ENCODE results near the gene MAN2B2. TPM values are rescaled to one million over a fixed set of nuclear protein-coding genes. Genes with fewer than 3 reads are reported as not detected.

MAN2B2 gene
- total and polyA plus RNA-seq, 9 of the 15 experiments (the other 6 are each of a cell fraction or from before 2014, with no cell fraction given): 0.21 to 8.8 (median 3.7) TPM

DNA sequence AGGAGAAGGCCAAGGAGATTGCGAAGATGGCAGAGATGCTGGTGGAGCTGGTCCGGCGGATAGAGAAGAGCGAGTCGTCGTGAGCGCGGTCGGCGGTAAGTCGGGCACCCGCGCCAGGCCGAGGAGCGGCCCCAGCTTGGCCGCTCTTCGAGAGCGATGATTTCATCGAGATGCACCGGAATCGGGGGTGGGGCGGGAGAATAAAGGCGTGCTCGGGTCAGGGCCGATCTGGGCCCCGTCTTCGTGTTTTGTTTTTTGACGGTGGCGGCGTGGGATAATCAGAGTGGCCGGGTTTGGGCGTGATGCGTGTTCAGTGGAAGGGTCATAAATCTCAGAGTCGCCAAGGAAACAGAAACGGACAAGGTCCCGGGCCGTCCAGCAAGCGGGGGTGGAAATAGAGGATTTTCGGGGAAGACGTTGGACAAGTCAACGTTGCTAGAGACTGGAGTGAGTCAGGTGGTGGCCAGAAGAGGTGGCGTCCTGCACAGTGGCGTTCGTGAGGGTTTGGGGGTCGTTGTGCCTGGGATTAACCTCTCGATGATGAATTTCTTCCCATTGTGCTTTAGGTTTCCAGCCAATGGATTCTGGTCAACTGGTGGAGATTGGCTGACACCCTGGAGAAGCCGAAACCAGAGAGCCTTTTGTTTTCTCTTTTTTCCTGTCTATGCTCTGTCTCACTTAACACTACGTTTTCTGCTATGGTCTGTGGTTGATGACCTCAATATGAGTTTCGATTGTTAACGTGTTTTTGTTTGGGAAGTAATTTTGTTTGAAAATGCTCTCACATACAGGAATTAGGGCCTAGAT is 66.4 kb downstream of the MAN2B2 start (continued):
- TF ChIP-seq, protein P1, sequence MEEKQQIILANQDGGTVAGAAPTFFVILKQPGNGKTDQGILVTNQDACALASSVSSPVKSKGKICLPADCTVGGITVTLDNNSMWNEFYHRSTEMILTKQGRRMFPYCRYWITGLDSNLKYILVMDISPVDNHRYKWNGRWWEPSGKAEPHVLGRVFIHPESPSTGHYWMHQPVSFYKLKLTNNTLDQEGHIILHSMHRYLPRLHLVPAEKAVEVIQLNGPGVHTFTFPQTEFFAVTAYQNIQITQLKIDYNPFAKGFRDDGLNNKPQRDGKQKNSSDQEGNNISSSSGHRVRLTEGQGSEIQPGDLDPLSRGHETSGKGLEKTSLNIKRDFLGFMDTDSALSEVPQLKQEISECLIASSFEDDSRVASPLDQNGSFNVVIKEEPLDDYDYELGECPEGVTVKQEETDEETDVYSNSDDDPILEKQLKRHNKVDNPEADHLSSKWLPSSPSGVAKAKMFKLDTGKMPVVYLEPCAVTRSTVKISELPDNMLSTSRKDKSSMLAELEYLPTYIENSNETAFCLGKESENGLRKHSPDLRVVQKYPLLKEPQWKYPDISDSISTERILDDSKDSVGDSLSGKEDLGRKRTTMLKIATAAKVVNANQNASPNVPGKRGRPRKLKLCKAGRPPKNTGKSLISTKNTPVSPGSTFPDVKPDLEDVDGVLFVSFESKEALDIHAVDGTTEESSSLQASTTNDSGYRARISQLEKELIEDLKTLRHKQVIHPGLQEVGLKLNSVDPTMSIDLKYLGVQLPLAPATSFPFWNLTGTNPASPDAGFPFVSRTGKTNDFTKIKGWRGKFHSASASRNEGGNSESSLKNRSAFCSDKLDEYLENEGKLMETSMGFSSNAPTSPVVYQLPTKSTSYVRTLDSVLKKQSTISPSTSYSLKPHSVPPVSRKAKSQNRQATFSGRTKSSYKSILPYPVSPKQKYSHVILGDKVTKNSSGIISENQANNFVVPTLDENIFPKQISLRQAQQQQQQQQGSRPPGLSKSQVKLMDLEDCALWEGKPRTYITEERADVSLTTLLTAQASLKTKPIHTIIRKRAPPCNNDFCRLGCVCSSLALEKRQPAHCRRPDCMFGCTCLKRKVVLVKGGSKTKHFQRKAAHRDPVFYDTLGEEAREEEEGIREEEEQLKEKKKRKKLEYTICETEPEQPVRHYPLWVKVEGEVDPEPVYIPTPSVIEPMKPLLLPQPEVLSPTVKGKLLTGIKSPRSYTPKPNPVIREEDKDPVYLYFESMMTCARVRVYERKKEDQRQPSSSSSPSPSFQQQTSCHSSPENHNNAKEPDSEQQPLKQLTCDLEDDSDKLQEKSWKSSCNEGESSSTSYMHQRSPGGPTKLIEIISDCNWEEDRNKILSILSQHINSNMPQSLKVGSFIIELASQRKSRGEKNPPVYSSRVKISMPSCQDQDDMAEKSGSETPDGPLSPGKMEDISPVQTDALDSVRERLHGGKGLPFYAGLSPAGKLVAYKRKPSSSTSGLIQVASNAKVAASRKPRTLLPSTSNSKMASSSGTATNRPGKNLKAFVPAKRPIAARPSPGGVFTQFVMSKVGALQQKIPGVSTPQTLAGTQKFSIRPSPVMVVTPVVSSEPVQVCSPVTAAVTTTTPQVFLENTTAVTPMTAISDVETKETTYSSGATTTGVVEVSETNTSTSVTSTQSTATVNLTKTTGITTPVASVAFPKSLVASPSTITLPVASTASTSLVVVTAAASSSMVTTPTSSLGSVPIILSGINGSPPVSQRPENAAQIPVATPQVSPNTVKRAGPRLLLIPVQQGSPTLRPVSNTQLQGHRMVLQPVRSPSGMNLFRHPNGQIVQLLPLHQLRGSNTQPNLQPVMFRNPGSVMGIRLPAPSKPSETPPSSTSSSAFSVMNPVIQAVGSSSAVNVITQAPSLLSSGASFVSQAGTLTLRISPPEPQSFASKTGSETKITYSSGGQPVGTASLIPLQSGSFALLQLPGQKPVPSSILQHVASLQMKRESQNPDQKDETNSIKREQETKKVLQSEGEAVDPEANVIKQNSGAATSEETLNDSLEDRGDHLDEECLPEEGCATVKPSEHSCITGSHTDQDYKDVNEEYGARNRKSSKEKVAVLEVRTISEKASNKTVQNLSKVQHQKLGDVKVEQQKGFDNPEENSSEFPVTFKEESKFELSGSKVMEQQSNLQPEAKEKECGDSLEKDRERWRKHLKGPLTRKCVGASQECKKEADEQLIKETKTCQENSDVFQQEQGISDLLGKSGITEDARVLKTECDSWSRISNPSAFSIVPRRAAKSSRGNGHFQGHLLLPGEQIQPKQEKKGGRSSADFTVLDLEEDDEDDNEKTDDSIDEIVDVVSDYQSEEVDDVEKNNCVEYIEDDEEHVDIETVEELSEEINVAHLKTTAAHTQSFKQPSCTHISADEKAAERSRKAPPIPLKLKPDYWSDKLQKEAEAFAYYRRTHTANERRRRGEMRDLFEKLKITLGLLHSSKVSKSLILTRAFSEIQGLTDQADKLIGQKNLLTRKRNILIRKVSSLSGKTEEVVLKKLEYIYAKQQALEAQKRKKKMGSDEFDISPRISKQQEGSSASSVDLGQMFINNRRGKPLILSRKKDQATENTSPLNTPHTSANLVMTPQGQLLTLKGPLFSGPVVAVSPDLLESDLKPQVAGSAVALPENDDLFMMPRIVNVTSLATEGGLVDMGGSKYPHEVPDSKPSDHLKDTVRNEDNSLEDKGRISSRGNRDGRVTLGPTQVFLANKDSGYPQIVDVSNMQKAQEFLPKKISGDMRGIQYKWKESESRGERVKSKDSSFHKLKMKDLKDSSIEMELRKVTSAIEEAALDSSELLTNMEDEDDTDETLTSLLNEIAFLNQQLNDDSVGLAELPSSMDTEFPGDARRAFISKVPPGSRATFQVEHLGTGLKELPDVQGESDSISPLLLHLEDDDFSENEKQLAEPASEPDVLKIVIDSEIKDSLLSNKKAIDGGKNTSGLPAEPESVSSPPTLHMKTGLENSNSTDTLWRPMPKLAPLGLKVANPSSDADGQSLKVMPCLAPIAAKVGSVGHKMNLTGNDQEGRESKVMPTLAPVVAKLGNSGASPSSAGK (IDR thresholded peaks at IDR 0.05): peak; percentile 88
- TF ChIP-seq, protein P2, sequence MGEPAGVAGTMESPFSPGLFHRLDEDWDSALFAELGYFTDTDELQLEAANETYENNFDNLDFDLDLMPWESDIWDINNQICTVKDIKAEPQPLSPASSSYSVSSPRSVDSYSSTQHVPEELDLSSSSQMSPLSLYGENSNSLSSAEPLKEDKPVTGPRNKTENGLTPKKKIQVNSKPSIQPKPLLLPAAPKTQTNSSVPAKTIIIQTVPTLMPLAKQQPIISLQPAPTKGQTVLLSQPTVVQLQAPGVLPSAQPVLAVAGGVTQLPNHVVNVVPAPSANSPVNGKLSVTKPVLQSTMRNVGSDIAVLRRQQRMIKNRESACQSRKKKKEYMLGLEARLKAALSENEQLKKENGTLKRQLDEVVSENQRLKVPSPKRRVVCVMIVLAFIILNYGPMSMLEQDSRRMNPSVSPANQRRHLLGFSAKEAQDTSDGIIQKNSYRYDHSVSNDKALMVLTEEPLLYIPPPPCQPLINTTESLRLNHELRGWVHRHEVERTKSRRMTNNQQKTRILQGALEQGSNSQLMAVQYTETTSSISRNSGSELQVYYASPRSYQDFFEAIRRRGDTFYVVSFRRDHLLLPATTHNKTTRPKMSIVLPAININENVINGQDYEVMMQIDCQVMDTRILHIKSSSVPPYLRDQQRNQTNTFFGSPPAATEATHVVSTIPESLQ (CRISPR knock-in tag; IDR thresholded peaks at IDR 0.05): peak; percentile 54; the same call in 1 of the 2 replicates
- TF ChIP-seq HDAC3 (IDR thresholded peaks at IDR 0.05; ENCODE audit: borderline replicate concordance, partially characterized antibody): no peak
- no peak for TF ChIP-seq IFI16 (CRISPR knock-in tag; IDR thresholded peaks at IDR 0.05)
- 0 out of 2 replicates have a peak, but pooled peaks have one; percentile 59 for TF ChIP-seq PHF21A (IDR thresholded peaks at IDR 0.05; ENCODE audit: borderline replicate concordance, low read depth)
- TF ChIP-seq ZC3H8 (IDR thresholded peaks at IDR 0.05): 0 out of 2 replicates have a peak, but pooled peaks have one; percentile 16
- TF ChIP-seq ZNF766 (CRISPR knock-in tag; conservative IDR thresholded peaks at IDR 0.05): no peak
- TF ChIP-seq HNRNPUL1 (IDR thresholded peaks at IDR 0.05; ENCODE audit: low read length): no peak
- TF ChIP-seq U2AF1 (optimal IDR thresholded peaks at IDR 0.05; ENCODE audit: low read depth, low read length): no peak
- TF ChIP-seq KAT2B (IDR thresholded peaks at IDR 0.05; ENCODE audit: low read depth, low read length): no peak
- no peak for TF ChIP-seq HNRNPK (IDR thresholded peaks at IDR 0.05; ENCODE audit: low read depth, low read length, poor library complexity, severe bottlenecking)
- TF ChIP-seq SNRNP70 (optimal IDR thresholded peaks at IDR 0.05; ENCODE audit: low read depth, low read length): no peak
- no peak for TF ChIP-seq PCBP2 (IDR thresholded peaks at IDR 0.05; ENCODE audit: low read depth, low read length, poor library complexity, severe bottlenecking)
- TF ChIP-seq KDM5B (IDR thresholded peaks at IDR 0.05; ENCODE audit: insufficient replicate concordance, low read depth, low read length): peak; percentile 45

Data from K562 (cell line).